Adipocyte (in vitro differentiated cells): ENCODE results near the gene PTTG1IP.
A peak's percentile ranks its signal among the peaks of the same experiment; 100 is the strongest.

Experiments used
- DNase-seq: peaks from one replicate; pipeline ENCODE4 v3.0.0-alpha.2; 2015; ENCODE audit warnings: low read depth
- H3K27me3 ChIP-seq: replicated peaks from 2 replicates; pipeline ENCODE4 v1.7.0; 2013; ENCODE audit warnings: mild to moderate bottlenecking, low read length, moderate library complexity; ENCODE audit not compliant: control insufficient read depth, insufficient read depth
- H3K36me3 ChIP-seq: 2 replicates; pipeline ENCODE4 v1.7.0; 2013; ENCODE audit warnings: low read length, mild to moderate bottlenecking, moderate library complexity; ENCODE audit not compliant: control insufficient read depth, insufficient read depth, severe bottlenecking
- H3K4me1 ChIP-seq: 2 replicates; pipeline ENCODE4 v1.7.0; 2013; ENCODE audit warnings: mild to moderate bottlenecking, low read length, moderate library complexity; ENCODE audit not compliant: control insufficient read depth, insufficient read depth
- H3K4me3 ChIP-seq: 2 replicates; pipeline ENCODE4 v1.7.0; 2013; ENCODE audit warnings: mild to moderate bottlenecking, low read length, moderate library complexity
- H3K9ac ChIP-seq: 2 replicates; pipeline ENCODE4 v1.7.0; 2013; ENCODE audit warnings: mild to moderate bottlenecking, low read length, moderate library complexity
- H3K9me3 ChIP-seq: 2 replicates; pipeline ENCODE4 v1.7.0; 2013; ENCODE audit warnings: mild to moderate bottlenecking, low read length, moderate library complexity; ENCODE audit not compliant: control insufficient read depth

PTTG1IP gene

DNA sequence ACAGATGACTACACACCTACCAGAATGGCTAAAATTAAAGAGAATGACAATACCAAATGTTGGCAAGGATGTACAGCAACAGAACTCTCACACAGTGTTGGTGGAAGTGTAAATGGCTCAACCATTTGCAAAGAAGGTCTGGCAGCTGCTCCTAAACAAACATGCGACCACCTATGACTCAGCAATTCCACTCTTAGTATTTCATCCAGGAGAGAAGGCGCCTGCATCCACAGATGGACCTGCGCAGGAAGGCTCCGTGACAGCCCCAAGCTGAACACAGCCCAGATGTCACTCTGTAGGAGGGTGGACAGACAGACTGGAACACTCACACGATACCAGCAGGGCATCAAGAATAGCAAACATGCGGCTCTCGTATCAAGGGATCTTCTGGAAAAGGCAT lies 6.7 kb downstream of the PTTG1IP start:
- no peak overlapping the region for H3K9ac ChIP-seq
- no peaks in the 10 kb centered on the region for H3K27me3 ChIP-seq
- peaks cover 66% of the 10 kb centered on the region for H3K4me1 ChIP-seq
- peak; percentile 53 for DNase-seq
- peaks cover 26% of the 10 kb centered on the region for H3K36me3 ChIP-seq
- H3K9me3 ChIP-seq: no peaks in the 10 kb centered on the region
- H3K4me3 ChIP-seq: no peak overlapping the region

DNA sequence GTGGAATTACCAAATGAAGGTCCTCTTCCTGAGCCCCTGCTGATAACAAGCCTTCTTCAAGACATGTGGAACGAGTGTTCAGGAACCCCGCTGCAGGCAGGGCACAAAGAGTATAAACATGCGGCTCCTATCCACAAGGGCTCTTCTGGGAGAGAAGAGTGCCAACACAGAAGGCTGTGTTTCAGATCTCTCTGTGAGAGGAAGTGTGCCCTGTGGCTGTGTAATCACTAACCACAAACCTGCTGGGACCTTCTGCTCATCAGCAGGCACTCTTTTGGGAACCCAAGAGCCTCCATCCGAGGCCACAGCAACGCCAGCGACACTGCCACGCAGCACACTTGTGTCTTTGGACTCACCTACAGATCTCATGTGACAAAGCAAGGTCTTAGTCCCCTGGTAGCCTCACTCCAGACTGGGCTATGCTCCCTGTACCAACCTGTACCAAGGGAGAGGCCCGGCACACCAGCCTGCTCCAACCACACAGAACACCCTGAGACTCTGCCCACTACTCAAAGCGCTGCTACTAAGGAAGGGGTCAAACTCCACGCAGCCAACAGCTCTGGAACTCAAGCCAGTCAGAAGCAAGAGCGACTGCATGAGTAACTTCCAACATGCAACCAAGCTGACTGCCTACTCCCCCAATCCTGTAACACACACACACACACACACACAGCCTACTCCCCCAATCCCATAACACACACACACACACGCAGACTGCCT lies 7.8 kb downstream of the PTTG1IP start:
- no peaks in the 10 kb centered on the region for H3K9me3 ChIP-seq
- peaks cover 27% of the 10 kb centered on the region for H3K36me3 ChIP-seq
- H3K9ac ChIP-seq: no peak overlapping the region
- no peaks in the 10 kb centered on the region for H3K27me3 ChIP-seq
- H3K4me1 ChIP-seq: peaks cover 56% of the 10 kb centered on the region
- DNase-seq: no peak
- H3K4me3 ChIP-seq: no peak overlapping the region

DNA sequence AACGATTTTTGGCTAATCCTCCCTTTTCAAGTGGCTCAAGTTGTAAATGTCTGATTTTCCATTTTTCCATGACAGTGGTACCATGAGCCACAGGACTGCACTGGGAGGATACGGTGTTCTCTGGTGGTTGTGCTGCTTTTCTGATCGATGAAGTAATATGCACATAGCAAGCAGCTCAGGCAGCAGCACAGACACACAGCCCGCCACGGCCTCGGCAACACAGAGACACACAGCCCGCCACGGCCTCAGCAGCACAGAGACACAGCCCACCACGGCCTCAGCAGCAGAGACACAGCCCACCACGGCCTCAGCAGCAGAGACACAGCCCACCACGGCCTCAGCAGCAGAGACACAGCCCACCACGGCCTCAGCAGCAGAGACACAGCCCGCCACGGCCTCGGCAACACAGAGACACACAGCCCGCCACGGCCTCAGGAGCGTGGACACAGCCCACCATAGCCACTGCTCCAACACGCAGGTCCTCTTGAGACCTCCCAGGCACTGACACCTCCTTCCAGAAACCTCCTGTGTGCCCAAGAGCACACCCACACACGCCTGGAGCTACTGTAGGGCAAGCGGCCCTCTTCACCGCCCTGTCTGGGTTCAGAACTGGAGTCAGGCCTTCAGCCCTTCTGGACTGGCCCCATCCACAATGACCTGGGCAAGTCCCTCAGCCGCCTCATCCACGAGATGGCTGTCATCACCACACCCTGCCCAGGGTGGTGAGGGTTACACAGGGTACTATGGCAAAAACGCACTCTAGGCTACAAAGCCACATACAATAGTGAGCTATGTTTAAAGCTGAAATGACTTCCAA lies 10.4 kb downstream of the PTTG1IP start:
- Histone ChIP-seq H3K27me3 (no peaks in the 10 kb centered on the region), H3K9me3 (no peaks in the 10 kb centered on the region), H3K36me3 (peaks cover 49% of the 10 kb centered on the region), H3K4me1 (peaks cover 29% of the 10 kb centered on the region), H3K4me3 (no peak overlapping the region), H3K9ac (no peak overlapping the region)
- DNase-seq: no peak

DNA sequence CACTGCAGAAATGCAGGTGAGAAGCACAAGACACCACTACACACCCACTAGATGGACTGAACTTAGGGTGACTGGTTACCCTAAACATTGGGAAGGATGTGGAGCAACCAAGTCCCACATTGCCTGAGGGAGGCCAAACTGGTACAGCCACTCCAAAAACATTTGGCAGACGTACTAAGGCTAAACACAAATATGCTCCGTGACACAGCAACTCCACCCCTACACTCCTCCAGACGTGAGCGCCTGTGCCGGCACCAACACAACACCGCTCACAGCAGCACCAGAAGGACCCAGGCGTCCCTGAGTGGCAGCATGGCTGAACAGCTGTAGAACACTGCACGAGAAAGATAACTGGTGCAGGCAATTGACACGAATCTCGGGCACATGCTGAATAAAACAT lies 14.7 kb downstream of the PTTG1IP start:
- Histone ChIP-seq H3K36me3 (peaks cover 72% of the 10 kb centered on the region), H3K4me1 (no peaks in the 10 kb centered on the region), H3K9me3 (no peaks in the 10 kb centered on the region), H3K27me3 (no peaks in the 10 kb centered on the region), H3K4me3 (no peak overlapping the region), H3K9ac (no peak overlapping the region)
- DNase-seq: no peak

DNA sequence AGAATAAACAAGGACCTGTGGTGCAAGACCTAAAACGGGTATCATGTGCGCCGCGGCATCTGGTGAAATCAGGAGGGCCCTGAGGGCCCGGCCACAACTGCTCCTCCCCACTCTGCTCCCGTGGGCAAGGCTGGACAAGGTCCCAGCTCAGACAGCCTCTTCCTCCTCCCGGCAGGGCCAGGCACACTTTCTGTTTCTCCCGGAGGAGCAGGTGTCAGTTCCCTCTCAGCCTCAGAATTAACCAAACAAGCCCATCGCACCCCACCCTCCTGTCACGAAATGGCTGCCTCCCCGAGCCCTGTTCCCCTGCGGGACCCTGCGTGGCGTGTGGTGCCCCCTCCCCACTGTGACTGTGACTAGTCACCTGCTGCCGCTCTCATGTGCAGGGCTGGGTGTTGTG lies 15.2 kb downstream of the PTTG1IP start:
- Histone ChIP-seq H3K27me3 (no peaks in the 10 kb centered on the region), H3K4me3 (no peak overlapping the region), H3K4me1 (no peaks in the 10 kb centered on the region), H3K36me3 (peaks cover 70% of the 10 kb centered on the region), H3K9me3 (no peaks in the 10 kb centered on the region), H3K9ac (no peak overlapping the region)
- no peak for DNase-seq

DNA sequence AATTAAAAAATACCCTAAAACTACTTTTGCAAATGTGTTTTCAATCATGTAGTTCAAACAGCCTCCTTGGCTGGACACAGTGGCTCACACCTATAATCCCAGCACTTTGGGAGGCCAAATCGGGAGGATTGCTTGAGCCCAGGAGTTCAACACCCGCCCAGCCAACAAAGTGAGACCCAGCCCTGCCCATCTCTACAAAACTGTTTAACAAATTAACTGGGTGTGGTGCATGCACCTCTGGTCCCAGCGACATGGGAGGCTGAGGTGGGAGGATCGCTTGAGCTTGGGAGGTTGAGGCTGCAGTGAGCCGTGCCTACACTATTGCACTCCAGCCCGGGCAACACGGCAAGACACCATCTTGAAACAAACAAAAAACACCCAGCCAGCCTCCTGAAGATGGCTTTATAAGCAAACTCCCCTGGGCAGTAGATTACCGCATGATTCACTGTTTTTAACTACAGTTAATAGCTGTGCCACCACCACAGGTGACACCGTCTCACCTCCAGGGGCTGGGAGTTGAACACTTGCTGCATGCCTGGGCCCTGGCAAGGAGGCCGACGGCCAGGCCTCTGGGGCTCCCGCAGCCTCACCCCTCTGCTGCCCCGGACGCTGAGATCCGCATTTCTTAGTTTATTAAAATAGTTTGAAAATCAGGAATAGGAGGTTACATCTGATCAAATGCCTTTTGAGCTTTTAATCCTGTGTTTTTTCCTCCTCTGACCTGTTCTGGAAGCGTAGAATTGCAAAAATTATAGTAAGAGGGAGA lies 16.2 kb downstream of the PTTG1IP start:
- Histone ChIP-seq H3K9ac (no peak overlapping the region), H3K27me3 (no peaks in the 10 kb centered on the region), H3K36me3 (peaks cover 72% of the 10 kb centered on the region), H3K9me3 (no peaks in the 10 kb centered on the region), H3K4me3 (no peak overlapping the region), H3K4me1 (no peaks in the 10 kb centered on the region)
- no peak for DNase-seq

DNA sequence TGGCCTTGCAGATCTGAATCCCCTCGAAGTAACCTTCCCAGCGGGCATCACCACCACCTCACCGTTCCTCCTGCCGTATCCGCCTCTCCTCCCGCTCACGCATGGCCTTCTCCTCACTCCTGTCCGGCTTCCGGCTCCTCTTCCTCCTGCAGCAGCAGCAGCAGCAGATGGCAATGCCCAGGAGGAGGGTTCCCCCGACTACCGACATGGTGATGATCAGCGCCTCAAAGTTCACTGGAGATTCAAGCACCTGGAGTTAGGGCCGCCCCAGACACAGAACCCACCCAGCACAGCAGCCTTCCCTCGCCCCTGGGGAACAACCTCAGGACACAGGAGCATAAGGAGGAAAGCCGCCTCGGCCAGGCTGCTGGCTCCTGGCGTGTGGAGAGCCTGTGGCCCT lies 17.4 kb downstream of the PTTG1IP start:
- H3K4me1 ChIP-seq: no peaks in the 10 kb centered on the region

DNA sequence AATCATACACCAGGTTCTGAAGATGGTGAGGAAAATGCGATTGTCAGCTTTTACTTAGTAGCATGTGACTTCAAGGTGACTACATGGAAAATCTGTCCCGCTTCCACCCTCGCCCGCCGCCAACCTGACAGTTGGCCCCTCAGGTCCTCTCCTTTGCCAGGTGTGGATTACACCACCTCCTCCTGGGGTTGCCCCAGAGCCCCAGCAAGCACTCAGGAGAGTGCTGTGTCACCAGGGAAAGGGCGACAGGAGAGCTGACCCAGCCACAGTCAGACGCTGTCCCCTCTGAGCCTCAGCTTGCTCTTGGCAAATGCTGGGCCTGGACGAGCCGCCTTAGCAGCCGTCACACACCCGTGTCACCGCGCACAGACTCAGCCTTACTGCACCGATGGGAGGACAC lies 17.9 kb downstream of the PTTG1IP start:
- no peak for DNase-seq
- H3K4me1 ChIP-seq: no peaks in the 10 kb centered on the region
- no peaks in the 10 kb centered on the region for H3K27me3 ChIP-seq
- H3K9me3 ChIP-seq: no peaks in the 10 kb centered on the region
- peaks cover 83% of the 10 kb centered on the region for H3K36me3 ChIP-seq
- no peak overlapping the region for H3K9ac ChIP-seq
- no peak overlapping the region for H3K4me3 ChIP-seq

More for the DNA sequence above, 17.4 kb downstream of the PTTG1IP start:
- no peak overlapping the region for H3K9ac ChIP-seq
- H3K9me3 ChIP-seq: no peaks in the 10 kb centered on the region
- DNase-seq: no peak
- H3K4me3 ChIP-seq: no peak overlapping the region
- no peaks in the 10 kb centered on the region for H3K27me3 ChIP-seq
- peaks cover 78% of the 10 kb centered on the region for H3K36me3 ChIP-seq

DNA sequence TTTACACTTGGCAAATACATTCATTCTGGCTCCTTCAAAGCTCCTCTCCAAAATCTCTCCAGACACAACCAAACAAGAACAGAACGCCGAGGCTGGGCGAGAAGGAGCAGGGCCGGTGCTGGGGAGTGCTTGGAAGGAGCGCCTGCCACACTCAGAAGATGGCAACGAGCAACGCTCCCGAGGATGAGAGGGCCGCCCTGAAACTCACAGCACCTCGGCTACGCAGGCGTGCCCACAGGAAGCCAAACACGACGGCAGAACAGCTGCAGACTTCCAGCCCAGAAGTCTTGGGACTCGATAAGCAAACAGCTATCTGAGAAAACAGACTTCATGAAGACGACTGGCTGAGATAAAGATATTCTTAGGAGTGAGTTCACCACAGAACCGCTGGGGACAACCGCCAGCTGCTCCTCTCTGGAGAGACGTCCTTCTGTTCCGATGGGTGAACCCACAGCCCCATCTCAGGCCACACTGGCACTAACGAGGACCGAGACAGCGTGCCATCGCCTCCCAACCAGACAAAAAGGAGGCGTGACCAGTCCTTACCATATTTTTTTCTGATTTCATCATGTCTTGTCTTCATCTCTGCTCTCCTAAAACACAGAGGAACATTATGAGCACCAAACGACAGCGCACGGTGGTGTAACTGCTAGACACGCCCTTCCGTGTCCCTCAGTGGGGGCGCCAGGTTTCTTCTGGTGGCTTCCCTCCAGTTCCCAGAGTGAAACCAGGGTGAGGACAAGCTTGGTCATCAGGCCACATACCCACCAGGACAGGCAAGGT lies 18.6 kb downstream of the PTTG1IP start:
- no peak overlapping the region for H3K4me3 ChIP-seq
- H3K9ac ChIP-seq: no peak overlapping the region
- H3K36me3 ChIP-seq: peaks cover 86% of the 10 kb centered on the region
- DNase-seq: no peak
- H3K27me3 ChIP-seq: no peaks in the 10 kb centered on the region
- no peaks in the 10 kb centered on the region for H3K9me3 ChIP-seq
- no peaks in the 10 kb centered on the region for H3K4me1 ChIP-seq

DNA sequence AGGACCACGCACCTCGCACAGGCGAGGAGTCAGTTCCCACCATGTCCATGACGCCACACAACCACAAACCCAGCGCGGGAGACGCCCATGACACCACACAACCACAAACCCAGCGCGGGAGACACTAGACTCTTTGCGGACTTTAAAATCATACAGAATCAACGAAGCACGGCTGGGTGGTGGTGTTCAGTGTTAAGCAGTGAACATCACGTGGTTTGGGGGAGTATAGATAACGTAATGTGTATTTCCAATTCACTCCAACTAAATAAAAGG lies 19.2 kb downstream of the PTTG1IP start:
- no peak overlapping the region for H3K4me3 ChIP-seq
- H3K9me3 ChIP-seq: no peaks in the 10 kb centered on the region
- H3K36me3 ChIP-seq: peaks cover 86% of the 10 kb centered on the region
- H3K4me1 ChIP-seq: no peaks in the 10 kb centered on the region
- DNase-seq: no peak
- no peak overlapping the region for H3K9ac ChIP-seq
- H3K27me3 ChIP-seq: no peaks in the 10 kb centered on the region
